Measurements from ENCODE around the gene KCNK6. TPM values are rescaled to one million over a fixed set of nuclear protein-coding genes. Genes with fewer than 3 reads are reported as not detected.

The KCNK6 gene
- 3.2 and 22.1 TPM in 2 replicates for total RNA-seq (ENCODE audit: low replicate concordance)

GRCh38 chr19:38319421-38320258 lies at the start of gene KCNK6:
TSS of gene KCNK6 (plus strand) at chr19:38319845. CDS start at chr19:38319951, 106 bp downstream.

DNA sequence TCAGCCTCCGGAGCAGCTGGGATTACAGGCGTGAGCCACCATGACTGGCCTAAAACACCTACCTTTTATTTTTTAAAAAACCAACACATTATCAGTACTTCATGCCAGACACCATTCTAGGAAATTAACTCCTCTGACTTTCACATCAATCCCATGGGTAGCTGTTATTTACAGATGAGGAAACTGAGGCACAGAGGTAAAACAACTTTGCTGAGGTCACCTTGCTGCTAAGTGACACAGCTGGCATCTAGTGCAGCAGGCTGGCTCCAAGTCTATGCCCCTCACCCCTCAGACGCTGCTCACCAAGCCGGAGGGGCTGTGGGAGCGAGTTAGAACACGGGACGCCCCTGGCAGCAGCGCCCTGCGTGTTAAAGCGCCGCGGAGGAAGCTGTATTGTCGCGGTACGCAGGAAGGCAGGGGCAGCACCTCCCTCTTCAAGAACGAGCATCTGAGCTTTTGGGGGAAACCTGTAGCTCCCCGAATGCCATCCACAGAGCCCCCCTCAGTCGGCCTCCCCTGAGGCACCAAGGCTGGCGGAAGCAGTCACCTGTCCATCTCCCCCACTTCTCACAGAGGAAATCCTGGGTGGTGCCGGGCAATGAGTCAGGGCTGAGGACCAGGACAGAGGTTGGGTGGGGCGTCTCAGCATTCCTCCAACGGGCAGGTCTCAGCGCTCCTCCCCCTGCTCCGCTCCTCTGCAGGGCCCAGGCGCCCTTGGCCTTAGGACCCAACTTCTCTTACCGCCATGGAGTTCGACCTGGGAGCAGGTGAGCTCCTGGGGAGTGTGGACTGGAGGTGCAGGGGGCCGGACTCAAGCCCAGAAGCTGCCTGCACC lies 15.9 kb upstream of the KCNK6 start, which contains the start of gene C19orf33:
Gene C19orf33 (plus strand): TSS at position 735 of the 835 bp plus-strand sequence. CDS start 11 bp downstream, at position 746.

DNA sequence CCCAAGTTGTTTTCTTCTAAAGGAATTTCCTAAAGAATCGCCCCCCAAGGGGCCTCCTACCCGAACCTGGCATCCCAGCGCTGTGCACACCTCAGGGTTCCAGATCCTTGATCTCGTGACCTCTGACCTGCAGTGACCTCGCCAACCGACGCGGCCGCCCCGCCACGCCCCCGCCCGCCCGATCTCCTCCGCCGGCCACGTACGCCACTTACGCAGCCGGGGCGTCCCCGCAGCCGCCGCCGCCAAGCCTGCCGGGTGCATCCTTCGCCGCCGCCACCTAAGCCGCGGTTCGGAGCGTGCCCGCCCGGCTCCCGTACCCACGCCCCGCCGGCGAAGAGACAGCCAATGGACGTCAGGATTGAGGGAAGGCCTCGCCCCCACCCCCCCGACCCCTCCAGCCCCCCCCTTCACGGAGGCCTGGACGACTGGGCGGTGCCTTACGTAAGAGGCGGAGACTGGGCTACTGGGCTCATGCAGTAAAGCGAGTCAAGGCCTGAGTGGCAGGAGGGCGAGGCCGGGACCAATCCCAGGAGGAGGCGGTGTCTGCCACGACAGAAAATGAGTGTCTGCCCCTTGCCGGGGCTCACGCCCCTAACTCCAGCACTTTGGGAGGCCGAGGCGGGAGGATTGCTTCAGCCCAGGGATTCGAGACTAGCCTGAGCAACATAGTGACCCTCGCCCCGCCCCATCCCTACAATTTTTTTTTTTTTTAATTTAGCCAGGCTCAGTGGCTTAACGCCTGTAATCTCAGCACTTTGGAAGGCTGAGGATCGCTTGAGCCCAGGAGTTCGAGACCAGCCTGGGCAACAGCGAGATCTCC lies 3.8 kb upstream of the KCNK6 start, which contains the start of gene YIF1B:
Gene YIF1B (minus strand): TSS at position 291 of the 820 bp plus-strand sequence. CDS start 30 bp downstream, at position 261.

GRCh38 chr19:38374332-38375097 lies 54.9 kb downstream of the KCNK6 start, which contains the start of gene PSMD8:
TSS of gene PSMD8 (plus strand) at chr19:38374571. CDS start at chr19:38374602, 31 bp downstream.

Other genes starting within 250 kb of the KCNK6 start
- 1.1 TPM in 1 of 2 replicates, not detected in the other for gene DPF1, start 95.6 kb upstream of the KCNK6 start, total RNA-seq (ENCODE audit: low replicate concordance)
- gene PPP1R14A, start 63.5 kb upstream of the KCNK6 start, total RNA-seq (ENCODE audit: low replicate concordance): 33.1 TPM in 1 of 2 replicates, not detected in the other
- 0.70 and 21.2 TPM in 2 replicates for gene SPINT2, start 55.3 kb upstream of the KCNK6 start, total RNA-seq (ENCODE audit: low replicate concordance)
- gene C19orf33, start 15.6 kb upstream of the KCNK6 start, total RNA-seq (ENCODE audit: low replicate concordance): 0.30 and 0.47 TPM in 2 replicates
- 27.7 and 121 TPM in 2 replicates for gene YIF1B, start 3.9 kb upstream of the KCNK6 start, total RNA-seq (ENCODE audit: low replicate concordance)
- 0.45 and 2.8 TPM in 2 replicates for gene CATSPERG, start 16.0 kb downstream of the KCNK6 start, total RNA-seq (ENCODE audit: low replicate concordance)
- 151 and 355 TPM in 2 replicates for gene PSMD8, start 54.7 kb downstream of the KCNK6 start, total RNA-seq (ENCODE audit: low replicate concordance)
- gene GGN, start 68.2 kb downstream of the KCNK6 start, total RNA-seq (ENCODE audit: low replicate concordance): under 0.01 and 0.15 TPM in 2 replicates
- gene SPRED3, start 68.9 kb downstream of the KCNK6 start, total RNA-seq (ENCODE audit: low replicate concordance): 1.4 and 3.6 TPM in 2 replicates
- 5.6 and 7.5 TPM in 2 replicates for gene FAM98C, start 83.2 kb downstream of the KCNK6 start, total RNA-seq (ENCODE audit: low replicate concordance)
- not detected in 2 replicates for gene RASGRP4, start 106.4 kb downstream of the KCNK6 start, total RNA-seq (ENCODE audit: low replicate concordance)
- gene RYR1, start 113.8 kb downstream of the KCNK6 start, total RNA-seq (ENCODE audit: low replicate concordance): under 0.01 and 0.12 TPM in 2 replicates